GM19452 (cell line): ENCODE results near the gene CTNND2.
"Not testable (repeated sequence)": the region's sequence is repeated elsewhere in the genome, so short reads cannot be mapped to it uniquely, and the experiment has no call there.

Experiments
- ATAC-seq: cut with Tn5 transposase; IDR thresholded peaks from one replicate; pipeline ENCODE4 v1.9.1; 2021; ENCODE audit not compliant: unreplicated experiment

CTNND2 gene

DNA sequence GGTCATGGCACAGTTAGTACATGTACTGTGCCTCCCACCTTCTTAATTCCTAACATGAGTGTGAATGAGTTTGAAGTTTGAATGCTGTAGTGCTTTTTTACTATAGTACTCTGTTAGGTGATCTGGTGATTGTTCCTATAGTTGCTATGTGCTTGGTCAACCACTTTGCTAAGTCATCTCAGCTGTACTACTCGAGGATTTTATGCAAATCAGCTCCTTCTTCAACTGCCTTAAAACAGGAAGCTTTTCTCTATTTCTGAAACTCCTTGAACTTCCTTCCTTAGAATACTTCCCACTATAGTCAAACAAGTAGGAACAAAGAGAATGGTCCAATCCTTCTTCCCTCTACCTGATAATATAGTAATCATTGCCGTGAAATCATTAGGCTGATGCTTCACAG, 219.6 kb downstream of the CTNND2 start:
- ATAC-seq, result no peak

DNA sequence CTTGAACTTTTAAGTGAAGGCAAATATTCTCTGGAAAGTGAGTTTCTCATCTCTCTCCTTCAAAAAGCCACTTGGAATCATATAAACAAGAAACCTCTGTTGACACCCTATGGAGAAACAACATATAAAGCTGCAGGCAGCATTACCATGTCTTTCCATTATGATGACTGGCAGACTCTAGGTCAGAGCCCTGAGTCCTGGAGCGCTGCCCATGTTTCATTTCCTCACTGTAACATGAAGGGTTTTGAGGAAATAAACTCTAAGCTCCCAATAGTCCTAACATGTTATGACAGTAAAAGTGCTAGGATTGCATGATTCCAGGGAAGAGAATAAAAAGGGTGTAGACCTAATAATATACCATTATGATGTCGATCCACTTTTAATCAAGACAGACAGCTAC, 220.6 kb downstream of the CTNND2 start:
- no peak for ATAC-seq

DNA sequence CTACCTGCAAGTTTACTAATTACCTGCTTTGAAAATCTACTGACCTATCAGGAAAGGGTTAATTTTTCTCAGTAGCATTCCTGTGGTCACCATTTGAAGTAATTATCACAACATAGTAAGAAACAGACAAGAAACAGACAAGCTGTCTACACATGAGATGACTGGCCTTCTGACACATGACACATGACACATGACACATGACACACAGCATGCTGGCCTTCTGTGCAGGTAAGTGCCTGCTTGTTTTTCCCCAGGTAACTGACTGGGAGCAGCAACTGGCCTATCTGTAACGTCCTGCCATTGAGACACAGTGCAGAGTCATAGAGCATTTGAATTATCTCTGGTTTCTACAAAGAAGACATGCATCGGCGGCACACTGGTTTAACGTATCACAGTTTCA, 222.4 kb downstream of the CTNND2 start:
- no peak for ATAC-seq

DNA sequence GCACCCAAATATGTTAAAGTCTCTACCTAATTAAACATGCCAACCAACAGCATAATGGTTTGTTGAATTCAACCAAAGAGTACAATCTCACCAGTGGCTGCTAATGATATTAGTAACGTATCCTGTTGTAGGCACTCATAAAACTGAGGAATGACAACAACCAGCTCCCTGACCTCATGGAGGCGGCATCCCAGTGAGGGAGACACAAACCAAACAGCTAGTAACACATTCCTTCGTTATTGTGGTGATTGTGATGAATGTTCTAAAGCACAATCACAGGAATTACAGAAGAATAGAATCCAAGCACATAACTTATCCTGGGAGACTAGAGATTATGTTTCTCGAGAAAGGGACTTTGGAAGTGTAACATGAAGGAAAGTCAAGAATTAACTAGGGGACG, 224.6 kb downstream of the CTNND2 start:
- ATAC-seq, result no peak

DNA sequence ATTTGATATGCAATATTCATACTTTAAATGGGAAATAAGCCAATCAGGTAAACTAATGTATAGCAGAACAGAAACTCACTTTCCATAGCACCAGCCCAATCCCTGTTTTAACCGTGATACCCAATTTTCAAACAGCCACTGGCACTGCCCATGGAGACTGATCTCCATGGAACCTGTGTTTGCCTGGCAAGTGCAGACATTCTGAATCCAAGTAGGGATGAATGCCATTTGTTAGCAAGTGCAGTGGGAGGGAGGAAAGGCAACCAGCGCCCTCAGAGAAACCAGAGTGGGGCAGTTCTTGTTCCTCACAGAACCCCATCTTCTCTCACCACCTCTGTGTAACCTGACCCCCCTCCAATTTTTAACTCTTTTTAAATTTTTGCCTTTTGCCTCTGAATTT, 229.1 kb downstream of the CTNND2 start:
- ATAC-seq, result no peak

DNA sequence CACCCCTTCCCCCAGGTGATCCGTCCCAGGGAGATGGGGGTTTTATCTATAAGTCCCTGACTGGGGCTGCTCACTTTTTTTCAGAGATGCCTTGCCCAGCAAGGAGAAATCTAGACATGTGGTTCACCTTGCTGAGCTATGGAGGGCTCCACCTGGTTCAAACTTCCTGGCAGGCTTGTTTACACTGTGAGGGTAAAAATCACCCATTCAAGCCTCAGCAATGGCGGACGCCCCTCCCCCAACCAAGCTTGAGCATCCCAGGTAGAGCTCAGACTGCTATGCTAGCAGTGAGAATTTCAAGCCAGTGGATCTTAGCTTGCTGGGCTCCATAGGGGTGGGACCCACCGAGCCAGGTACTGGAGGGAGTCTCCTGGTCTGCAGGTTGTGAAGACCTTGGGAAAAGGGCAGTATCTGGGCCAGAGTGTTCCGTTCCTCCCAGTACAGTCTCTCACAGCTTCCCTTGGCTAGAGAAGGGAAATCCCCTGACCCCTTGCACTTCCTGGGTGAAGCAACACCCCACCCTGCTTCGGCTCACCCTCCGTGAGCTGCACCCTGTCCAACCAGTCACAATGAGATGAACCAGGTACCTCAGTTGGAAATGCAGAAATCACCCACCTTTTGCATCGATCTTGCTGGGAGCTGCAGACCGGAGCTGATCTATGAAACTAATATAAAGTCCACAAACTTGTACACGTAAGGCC, 231.7 kb downstream of the CTNND2 start:
- ATAC-seq, result no peak

DNA sequence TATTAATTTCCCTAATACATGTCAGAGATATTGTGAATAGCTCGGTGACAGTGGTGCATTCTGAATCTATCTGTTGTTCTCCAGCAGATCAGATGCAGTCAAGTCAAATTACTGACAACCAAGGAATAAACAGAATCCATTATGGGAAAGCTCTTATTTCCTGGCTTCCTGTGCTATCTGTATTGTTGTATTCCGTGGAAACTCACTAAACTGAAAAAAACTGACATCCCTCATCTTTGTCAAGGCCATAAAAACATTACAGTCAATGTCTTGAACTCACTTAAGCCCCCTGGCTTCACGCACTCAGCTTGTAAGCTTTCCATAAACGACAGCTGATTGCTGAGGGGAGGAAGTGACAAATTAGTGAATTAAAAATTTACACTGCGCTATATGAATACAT, 245.9 kb downstream of the CTNND2 start:
- no peak for ATAC-seq

DNA sequence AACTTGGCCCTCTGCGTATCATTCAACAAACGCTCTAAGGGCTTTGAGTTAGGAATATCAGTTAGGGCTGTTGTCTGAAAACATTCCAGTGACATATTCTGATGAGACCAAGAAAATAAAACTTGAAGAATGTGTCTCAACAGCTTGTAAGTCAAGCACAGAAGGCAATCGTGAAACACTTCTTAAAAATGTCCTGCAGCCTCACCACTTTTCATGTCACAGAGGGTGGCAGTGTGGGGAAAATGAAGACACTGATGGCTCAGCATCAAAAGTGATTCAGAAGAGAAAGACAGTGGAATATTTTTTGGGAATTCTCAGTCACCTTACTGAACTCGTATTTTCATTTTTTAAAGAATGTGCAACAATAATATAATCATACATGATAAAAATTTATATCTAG, 247.3 kb downstream of the CTNND2 start:
- no peak for ATAC-seq

DNA sequence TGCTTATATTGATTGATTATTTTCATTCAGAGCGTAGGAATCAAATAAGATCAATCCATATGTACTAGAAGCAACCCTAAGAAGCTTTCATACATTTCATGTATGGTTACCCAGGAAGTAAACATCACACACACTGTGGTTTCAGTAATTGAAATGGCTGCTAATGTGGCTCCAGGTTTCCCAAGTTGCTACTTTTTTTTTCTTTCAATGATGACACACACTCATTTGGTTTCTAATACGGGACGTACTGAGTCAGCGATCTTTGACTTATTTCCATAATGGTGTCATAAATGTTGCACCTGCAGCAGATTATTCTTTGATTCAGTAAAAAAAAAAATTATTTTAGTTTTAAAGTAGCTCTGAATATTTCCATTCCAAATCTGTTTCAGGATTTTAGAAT, 248.6 kb downstream of the CTNND2 start:
- ATAC-seq, result no peak

DNA sequence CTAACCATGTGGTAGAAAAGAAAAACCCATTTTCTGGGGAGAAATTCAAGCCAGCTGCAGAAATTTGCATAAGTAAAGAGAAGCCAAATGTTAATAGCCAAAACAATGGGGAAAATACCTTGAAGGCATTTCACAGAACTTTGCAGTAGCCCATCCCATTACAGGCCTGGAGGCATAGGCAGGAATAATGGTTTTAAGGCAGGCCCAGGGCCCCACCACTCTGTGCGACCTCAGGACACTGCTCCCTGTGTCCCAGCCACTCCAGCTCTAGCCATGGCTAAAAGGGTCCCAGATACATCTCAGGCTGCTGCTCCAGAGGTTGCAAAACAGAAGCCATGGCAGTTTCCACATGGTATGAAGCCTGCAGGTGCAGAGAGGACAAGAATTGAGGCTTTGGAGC, 253.3 kb downstream of the CTNND2 start:
- no peak for ATAC-seq

DNA sequence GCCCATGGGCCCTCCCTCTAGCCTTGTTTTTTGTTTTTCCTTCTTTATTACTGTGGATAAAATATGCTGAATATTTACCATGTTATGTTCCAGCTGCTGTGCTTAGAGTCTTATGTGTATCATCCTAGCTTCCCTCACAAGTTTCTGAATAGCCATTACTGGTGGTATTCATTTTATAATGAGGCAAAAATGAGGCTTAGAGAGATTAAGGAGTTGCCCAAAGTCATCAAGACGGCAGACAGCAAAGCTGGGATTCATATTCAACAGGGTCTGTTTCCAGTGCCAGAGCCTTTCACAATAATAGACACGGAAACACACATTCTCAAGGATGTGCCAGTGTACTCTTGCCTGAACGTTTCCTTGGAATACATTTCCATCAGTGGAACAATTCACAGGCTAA, 258.1 kb downstream of the CTNND2 start:
- no peak for ATAC-seq

DNA sequence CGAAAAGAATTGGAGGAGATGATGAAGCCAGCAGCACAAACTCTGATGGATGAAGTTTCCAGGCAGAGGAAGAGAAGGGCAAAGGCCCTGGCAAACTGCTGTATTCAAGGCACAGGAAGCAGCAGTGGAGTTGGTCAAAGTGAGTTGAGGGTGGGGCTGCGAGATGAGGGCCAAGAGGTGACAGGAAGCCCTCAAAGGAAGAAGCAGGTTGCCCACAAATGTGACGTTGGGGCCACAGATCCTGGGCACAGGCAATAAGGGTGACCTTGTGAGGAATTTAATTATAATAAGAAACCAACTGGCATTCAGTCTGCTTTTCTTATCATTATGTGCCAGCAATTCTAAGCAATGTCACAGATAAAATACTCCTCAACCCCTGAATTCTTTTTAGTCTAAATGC, 261.8 kb downstream of the CTNND2 start:
- no peak for ATAC-seq

DNA sequence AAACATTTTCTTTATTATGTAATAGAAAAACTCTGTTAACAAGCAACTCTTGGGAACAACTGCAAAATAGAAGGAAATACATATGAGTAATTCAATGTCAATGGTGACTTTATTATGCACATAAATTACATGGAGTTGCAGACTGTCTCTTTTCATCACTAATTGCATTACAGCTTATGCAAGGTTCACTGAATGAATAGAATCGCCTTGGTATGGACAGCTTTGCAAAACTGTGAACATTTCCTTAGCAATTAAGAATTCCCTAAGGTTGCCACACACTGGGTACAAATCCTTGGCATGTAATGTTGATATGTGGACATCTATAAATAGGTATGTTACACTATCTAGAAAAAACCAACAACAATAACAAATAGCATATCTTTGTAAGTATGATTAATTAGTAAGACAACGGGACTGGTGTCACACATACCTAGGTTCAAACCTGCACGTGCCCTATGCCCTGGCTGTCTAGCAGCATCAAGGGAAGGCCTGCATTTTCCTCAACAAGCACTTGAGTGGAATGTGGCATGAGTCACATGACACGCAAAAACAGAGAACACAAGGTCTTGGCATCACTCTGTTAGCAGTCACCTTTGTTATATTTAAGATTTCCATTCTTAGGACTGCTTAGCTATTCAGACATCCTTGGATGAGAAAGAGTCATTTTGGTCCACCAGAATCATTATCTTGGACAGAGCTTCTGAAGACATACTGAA, 263.9 kb downstream of the CTNND2 start:
- no peak for ATAC-seq

DNA sequence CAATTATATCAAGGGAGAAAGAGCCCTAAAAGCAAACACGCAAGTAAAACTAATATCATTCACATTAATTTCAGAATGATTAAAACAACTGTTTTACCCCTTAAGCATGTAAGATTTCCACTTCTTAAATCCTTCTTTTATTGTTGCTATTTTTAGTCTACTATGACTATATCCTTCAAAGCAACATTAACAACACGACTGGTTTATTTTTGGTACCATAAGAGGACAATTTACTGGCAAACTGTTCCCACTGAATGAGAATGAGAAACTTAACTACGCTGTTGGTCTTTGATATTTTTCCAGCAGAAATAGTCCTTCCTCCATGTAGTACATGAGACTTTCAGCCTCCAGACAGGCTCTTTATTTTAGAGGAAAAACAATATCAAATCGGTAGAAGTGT, 281.5 kb downstream of the CTNND2 start:
- ATAC-seq, result no peak

DNA sequence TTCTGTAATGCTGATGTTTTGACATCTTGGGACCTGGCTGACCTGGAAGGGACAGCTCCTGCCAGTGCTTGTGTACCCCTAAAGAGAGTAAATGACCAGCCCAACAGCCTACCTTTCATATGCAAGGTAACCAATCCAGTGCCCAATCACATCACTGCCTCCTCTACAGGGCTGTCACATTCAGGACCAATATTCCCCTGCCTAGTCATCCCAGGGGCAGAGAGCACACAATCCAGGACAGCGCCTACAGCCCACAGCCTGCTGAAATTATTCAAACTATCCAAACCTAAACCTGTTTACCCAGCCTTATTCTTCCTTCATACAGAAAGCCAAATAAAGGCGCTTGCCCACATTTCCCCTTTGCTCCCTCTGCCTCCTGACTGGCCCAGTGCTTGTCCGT, 284.1 kb downstream of the CTNND2 start:
- ATAC-seq, result no peak

DNA sequence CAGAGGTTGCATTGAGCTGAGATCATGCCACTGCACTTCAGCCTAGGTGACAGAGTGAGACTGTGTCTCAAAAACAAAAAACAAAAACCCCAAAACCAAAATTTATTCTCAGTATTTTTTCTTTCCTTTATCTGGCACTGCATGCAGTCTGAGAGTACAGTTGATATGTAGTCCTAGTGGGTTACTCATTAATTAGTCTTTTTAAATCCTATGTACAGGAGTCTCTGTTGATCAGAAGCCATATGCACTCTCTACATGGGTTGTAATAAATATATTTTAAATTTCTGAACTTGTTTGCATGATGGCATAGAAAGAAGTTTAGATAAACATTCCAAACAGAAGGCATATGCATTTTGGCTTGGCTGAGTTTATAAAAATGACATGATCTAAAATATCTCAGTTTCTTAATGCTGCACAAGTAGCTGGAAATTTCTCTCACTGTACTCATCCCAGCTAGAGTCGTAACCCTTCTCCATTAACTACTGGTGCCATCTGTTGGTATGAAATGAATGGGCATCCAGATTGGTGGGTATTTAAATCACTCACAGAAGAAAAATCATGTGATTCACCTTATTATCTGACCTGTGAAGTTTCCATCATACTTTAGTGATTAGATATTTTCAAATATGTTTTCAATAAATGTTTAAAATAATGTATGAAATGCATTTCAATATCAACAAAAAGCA, 284.8 kb downstream of the CTNND2 start:
- no peak for ATAC-seq

DNA sequence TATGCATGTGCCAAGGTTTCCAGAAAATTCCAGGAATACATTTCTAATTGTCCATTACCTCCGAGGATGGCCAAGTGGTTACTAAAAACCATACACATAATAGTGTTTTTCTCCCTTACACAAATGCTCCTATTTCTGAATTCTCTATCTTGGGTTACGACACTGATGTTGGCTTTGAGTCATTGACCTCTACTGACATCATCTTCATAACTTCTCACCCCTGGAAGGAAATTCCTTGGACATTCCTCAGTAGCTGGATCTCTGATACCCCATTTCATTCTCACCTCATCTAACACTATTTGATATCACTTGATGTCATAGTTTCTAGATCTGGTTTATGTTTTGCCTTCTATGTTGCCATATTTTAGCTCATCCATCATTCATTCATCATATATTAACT, 287.2 kb downstream of the CTNND2 start:
- ATAC-seq, result no peak

DNA sequence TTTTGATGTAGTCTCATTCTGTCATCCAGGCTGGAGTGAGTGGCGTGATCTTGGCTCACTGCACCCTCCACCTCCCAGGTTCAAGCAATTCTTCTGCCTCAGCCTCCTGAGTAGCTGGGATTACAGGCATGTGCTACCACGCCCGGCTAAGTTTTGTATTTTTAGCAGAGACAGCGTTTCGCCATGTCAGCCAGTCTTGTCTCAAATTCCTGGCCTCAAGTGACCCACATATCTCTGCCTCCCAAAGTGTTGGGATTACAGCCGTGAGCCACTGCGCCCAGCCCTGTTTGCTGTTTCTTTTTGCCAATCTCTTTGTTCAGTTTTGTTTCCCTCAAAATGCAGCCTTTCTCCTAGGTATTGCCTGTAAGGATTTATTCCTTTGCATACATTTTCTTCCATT, 287.6 kb downstream of the CTNND2 start:
- ATAC-seq, result not testable (repeated sequence)

DNA sequence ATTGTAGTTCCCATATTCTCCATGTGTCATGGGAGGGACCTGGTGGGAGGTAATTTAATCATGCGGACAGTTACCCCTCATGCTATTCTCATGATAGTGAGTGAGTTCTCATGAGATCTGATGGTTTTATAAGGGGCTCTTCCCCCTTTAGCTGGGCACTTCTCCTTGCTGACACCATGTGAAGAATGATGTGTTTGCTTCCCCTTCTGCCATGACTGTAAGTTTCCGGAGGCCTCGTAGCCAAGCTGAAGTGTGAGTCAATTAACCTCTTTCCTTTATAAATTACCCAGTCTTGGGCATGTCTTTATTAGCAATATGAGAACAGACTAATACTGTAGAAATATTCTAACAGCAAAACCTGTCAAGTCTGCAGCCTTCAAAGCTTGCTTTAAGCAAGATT, 293.2 kb downstream of the CTNND2 start:
- ATAC-seq, result no peak

DNA sequence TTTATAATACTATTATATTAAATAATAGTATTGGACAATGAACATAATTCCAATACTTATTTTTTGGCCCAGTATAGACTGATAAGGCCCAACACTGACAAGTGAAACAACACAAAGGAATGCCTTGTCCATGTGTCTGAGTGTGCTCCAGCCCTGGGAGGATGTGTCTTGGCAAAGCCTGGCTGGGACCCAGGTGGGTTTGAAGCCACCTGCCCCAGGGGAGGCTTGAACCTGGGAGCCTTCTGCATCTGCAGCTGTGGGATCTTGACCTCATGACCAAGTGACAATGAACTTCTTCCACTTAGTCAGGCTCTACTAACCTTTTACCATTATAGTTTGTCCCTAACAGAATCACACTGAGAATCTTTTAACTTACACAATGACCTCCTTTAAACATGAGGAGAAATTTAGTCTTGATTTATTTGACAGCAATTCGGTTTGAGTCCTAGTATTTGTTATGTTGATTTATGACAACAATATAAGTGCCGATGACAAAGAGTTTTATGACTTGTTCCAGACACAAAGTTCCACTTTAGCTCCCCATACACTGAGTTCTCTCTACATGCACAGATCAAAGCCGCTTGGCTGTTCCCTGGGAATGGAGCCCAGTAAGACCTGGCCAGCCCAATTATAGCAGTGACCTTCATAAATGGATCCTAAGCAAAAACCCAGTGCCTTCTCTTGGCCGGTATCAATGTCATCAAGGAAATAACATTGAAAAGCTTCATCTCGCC, 294.5 kb downstream of the CTNND2 start:
- no peak for ATAC-seq

DNA sequence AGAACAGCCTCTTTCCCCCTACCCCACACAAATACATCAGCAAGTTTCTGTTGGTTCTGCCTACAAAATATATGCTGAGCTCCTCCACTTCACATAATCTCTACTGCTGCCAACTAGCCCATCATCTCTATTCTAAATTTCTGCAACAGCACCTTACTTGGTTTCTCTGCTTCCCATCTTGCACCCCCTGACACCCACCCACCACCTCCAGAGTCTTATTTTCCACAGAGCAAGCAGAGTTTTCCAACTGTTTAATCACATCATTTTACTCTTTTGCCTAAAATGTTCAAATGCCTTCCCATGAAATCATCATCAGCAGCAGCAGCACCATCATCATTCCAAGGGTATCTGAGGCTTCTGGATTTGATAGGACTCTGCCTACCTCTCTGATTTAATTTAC, 295.7 kb downstream of the CTNND2 start:
- no peak for ATAC-seq
